ENCODE measurements around the gene CCNL1. TPM values are rescaled to one million over a fixed set of nuclear protein-coding genes. Genes with fewer than 3 reads are reported as not detected.

Gene CCNL1
- polyA plus RNA-seq, 10 donors, result 58.7 to 162 (median 83.1) TPM

DNA sequence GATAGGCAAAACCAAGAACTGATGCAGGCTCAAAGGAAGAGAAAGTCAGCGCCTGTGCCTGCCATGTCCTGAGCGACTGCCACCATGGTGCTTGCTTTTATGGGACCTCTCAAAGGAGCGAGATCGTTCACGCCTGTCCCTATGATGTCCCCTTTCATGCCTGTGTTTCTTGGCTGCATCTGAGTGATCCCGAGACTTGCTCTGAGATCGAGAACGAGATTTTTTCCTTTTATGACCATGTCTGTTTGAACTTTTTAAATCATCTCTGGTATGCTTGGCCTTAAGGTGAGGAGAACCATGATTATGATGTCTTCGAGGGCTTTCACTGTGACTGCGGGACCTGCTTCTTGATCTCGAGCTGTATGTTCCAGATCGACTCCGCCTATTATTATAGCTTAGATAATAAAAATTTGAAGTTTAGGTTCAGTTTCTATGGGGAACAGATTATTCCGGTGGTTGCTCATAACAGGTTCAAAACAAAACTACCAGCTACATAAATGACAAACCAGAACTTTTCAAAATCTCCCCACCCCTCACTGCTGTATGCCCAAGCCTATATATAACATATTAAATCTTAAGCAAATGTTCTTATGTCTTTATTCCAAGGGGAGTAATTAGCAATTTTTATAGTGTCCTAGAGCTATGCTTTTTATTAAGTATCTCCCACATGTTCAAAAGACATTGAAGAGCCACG is 11.6 kb downstream of the CCNL1 start:
- DNase-seq, result no peak

GRCh38 chr3:157147099-157147803 is 12.7 kb downstream of the CCNL1 start:
- DNase-seq, result no peak

GRCh38 chr3:157145606-157146322 is 14.2 kb downstream of the CCNL1 start:
- DNase-seq, result no peak

- DNase-seq, result no peak
Observed at GRCh38 chr3:157142315-157142714, 17.6 kb downstream of the CCNL1 start.

GRCh38 chr3:157139938-157140534 is 19.9 kb downstream of the CCNL1 start:
- DNase-seq, result no peak

DNA sequence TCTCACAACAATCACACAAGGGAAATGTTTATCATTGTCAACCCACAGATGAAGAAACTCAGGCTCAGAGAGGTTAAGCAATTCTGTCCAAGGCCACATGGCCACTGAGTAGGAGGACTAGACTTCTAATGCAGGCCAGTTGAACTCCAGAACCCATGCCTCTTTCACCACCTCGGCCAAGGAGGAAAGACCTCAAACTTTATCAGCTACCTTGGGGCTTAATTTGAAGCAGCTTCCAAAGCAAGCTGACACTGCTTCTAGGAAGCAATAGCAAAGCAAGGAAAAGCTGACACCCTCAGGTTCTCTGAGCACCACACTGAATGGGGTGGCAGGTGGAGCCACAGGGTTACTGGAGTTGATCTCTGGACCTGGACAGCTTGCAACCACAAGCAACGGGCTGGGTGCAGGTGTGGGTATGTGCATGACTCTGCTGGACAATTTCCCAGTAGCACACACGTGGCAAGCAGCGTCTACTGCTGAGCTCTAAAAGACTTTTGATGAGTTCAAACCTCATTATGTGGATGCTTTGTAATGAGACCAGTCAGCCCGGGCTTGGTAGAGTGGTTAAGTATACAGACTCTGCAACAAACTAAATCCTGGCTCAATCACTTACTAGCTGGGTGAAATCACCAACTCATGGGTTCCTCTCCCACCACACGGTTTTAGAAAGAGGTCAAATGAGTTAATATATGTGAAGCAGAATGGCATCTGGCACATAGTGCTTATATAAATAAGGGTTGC is 23.1 kb downstream of the CCNL1 start:
- peak in 1 of 3 donors; percentile 21 for DNase-seq

DNA sequence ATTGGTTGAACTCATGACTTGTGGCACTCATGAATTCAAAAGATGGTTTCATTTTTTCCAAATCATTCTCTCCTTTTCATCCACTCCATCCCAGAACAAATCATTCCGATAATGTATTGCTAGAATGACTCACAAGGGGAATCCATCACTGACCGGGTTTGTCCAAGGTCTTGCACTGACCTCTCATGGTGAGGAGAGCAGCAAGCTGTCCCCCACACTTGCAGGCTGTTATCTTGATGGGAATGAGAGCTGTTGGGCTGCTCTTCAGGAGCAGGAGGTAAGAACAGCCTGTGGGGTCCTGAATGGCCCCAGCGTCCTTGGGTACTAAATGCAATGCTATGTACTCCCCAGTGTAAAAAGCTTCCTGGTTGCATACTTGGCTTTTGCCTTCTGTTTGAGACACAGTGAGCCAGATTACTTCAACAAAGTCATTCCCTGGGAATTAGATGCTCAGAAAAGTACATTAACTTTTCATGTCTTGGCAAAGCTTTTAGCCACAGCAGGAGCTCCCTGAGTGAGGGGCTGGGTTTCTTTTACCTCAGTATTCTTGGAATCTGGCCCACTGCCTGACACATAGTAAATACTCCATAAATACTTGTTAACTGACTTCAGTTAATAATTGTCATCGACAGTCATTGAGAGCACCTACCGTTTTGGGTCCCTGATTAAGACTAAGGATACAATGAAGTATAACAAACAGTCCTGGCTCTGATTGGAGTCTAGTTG is 24.1 kb downstream of the CCNL1 start:
- DNase-seq, result peak; percentile 41 to 65 (median 46)

GRCh38 chr3:157134620-157135191 is 25.2 kb downstream of the CCNL1 start:
- no peak for DNase-seq

GRCh38 chr3:157133434-157134320 is 26.3 kb downstream of the CCNL1 start:
- no peak for DNase-seq

DNA sequence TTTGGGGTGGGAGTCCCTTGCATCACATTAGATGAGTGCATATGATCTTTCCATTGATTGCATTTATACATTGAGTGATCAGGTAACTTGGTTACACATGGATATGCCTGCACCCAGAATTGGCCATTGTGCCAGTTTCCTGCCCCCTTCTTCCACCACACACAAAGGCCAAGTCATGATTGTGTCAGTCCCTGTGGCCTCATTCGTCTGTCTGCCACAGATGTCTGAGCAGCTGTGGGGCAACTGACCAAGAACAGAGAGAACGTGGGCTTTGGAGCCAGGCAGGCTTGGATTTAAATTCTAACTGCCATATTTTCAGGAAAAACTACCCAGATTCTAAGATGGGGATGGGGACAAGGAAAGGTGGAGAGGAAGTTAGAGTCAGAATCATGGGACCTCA is 27.0 kb downstream of the CCNL1 start:
- no peak for DNase-seq

DNA sequence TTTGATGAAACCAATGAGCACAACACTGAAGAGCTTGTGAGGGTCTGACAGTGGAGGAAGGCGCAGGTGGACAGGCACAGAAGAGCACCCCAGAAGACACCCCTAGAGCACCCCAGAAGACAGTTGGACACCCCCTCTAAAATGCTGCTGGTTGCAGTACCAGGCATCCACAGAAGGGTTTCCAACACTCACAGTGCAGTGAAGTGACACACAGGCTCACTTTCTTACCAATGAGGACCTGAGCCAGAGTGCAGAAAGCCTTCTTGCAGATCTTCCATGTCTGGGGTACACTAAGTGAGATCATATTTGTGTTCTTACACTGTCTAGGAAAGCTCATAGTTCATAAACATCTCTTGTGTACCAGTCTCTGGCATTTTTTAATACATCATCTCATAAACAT is 27.6 kb downstream of the CCNL1 start:
- DNase-seq, result no peak

DNA sequence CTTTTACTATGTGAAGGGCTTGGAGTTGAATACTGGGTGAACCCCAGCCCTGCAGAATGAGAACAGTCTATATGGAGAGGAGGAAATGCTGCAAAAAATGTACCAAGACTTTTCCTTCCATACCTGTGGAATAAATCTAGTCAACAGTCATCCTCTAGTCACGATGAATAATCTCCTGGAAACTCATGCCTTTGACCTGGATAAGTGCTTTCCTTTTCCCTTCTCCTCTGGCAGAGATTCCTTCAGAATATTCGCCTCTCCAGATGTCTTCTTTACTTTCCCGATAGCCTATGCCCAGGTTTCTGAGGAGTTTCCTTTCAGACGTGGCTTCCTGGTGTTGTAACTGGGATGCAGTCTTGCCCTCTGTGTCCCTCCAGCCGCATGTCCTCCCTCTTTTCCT is 28.1 kb downstream of the CCNL1 start:
- no peak for DNase-seq

DNA sequence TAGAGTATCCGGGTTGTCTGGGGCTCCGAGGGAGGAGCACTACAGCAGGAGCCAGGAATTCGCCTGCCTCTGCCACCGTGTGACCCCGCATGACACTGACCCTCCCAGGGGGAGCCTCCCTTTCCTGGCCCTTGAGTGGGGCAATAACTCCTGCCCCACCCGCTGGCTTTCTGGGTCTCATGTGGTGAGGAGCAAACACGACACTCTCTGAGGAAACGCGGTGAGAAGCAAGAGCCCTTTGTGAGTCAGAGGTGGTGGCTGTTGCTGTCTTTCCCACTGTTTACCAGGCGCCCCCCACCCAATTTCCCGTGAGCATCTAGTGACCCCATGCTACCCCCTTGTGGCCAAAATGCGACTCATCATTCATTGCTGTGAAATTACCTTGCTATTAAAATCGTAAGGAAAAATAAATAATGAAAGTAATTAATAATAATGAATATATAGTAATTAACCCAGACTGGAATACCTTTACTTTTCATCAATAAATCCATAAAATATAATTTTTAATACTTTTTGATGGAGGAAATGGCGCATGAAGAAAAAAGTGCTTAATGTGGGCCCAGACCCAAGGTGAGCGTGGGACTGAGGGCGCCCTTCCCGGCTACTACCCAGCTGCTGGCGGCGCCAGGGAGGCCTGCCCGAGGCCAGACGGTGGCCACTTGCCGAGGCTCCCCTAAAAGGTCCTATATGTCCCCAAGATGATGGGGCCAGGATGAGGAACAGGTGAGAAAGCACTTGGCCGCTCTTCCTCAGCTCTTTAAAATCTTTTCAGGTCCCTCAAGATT is 29.3 kb downstream of the CCNL1 start:
- peak in 2 of 3 donors; percentile 41 to 63 for DNase-seq

DNA sequence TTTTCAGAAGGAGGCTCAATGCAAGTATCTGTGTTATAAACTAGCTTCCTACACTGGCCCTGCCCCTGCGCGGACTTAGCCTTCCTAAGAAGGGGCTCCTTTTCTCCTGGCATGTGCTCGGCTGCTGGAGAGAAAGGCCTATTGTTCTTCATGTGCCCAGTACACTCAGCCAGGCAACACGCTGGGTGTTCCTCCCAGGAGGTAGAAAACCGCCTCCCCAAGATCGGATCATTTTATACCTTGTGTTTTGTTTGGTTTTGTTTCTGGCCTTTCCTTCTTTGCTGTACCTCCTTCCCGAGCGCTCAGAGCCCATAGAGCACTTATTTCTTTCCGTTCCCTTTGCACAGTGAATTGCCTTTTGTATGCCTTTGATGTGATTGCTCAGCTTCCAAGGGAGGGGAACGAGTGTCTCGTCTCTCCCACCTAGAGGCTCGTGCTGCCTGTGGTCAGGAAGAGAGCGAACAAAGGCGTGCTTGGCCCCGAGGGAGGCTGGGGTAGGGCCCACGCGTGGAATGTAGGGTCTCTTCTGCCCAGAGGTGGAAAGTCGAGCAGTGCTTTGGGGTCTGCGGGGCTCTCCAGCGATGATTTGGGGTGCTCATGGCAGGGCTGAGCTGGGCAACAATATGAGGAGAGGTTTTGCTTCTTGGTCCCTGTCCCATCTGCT is 30.0 kb downstream of the CCNL1 start:
- peak in 1 of 3 donors; percentile 64 for DNase-seq

DNA sequence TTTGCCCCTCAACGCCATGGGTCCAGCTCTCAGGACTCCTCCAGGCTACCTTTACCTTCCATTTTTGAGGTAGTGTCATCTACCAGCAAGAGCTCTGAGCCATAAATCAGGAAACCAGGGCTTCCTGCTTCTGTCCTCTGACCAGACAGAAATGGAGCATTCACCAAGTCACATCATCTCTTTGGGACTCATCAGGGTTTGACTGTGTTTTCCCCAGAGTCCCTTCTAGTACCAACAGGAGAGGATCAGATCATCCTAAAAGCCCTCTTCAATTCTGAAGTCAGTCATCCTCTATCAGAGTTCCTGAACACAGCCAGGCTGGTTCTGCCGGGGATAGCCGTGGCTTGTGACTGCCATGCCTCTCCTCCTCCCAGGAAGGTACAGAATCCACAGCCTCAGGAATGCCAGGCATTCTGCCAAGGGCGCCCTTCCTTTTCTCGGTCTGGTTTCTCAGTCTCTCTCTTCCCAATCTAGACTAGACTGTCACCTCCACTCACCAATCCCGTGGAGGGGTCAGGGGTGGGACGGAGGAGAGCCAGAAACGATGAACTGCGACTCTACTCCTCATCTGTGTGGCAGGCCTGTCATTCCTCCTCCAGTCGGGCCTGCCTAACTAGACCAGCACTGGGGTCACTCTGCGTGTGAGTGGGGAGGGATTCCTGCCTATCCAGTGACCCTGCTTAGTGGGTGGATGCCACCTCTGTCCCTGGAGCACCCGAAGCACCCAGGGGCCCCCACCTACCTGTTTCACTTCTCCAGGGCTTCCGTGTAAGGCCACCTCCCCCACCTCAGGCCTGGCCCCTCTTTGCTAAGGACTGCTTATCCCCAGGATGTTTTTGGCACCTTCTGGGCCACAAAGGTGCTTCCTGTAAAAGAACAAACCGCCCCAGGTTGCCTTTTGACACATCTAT is 30.9 kb downstream of the CCNL1 start:
- DNase-seq, result peak in 1 of 3 donors; percentile 30

DNA sequence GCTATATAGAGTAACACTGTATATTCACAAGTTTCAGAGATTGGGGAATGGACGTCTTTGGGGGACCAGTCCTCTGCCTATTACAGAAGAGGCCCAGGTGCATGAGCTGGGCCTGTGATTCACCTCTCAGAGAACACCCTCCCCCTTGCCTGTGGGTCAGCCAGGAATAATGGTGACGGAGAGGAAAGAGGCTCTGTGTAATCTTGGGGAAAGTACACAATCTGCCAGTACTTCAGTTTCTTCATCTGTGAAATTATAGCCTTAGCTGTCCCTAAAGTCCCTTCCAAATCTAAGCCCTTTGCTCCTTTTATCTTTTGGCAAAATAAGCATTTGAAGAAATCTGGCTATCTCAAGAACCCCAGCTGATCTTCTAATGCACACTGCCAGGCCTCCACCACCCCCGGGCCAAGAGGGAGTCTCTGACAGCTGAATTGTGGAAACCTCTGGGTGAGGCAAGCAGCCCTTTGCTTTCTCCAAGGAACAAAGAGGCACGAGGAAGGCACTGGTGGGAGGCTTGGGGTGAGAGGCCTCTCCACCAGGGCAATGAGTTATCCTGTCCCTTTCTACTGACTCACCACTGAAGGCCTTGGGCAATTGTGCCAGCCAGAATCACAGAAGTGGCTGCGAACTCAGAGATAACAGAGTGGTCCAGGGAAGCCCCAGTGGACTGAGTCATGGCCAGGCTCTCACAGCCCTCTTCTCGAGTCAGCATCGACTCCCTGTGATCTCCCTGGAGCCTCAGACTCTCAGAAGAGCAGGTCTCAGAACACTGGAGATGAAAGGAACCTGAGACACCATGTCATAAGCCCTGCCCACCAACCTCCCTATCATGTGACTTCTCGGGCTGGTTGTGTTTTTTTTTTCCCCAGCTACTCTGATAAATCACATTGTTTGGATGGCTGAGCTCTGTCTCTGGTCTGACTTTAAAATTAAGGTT is 31.8 kb downstream of the CCNL1 start:
- no peak for DNase-seq

Measured in muscle of back (tissue), 11 donors.